Pons (tissue), 1 donor: ENCODE measurements around the gene TYK2.
"Not testable (repeated sequence)": the region's sequence is repeated elsewhere in the genome, so short reads cannot be mapped to it uniquely, and the experiment has no call there.

Experiments
- DNase-seq: peaks from one replicate; pipeline ENCODE4 v3.0.0-alpha.2; 2016; ENCODE audit warnings: low spot score

The TYK2 gene

GRCh38 chr19:10372690-10373089, 7.7 kb downstream of the TYK2 start:
- peak; percentile 56 for DNase-seq

GRCh38 chr19:10368101-10368803, 12.1 kb downstream of the TYK2 start:
- DNase-seq, result no peak

GRCh38 chr19:10366950-10367512, 13.3 kb downstream of the TYK2 start:
- DNase-seq, result not testable (repeated sequence)

GRCh38 chr19:10365518-10365917, 14.9 kb downstream of the TYK2 start:
- DNase-seq, result no peak

- peak; percentile 60 for DNase-seq
Observed at GRCh38 chr19:10364644-10365043, 15.7 kb downstream of the TYK2 start.

GRCh38 chr19:10363789-10364281, 16.5 kb downstream of the TYK2 start:
- no peak for DNase-seq

- no peak for DNase-seq
Observed at GRCh38 chr19:10362259-10362658, 18.1 kb downstream of the TYK2 start.

GRCh38 chr19:10361569-10362011, 18.8 kb downstream of the TYK2 start:
- no peak for DNase-seq

GRCh38 chr19:10356431-10356830, 23.9 kb downstream of the TYK2 start:
- DNase-seq, result no peak

GRCh38 chr19:10353793-10354391, 26.5 kb downstream of the TYK2 start:
- no peak for DNase-seq

- no peak for DNase-seq
Observed at GRCh38 chr19:10352764-10353671, 27.4 kb downstream of the TYK2 start.

GRCh38 chr19:10346509-10346908, 33.9 kb downstream of the TYK2 start:
- DNase-seq, result no peak

GRCh38 chr19:10344780-10345179, 35.6 kb downstream of the TYK2 start:
- no peak for DNase-seq

GRCh38 chr19:10343495-10343894, 36.9 kb downstream of the TYK2 start:
- DNase-seq, result no peak

GRCh38 chr19:10339977-10340376, 40.4 kb downstream of the TYK2 start:
- DNase-seq, result no peak

GRCh38 chr19:10339380-10339960, 40.9 kb downstream of the TYK2 start, which contains the start of gene ICAM3:
Gene ICAM3 (minus strand): TSS chr19:10339624. CDS start chr19:10339614, 10 bp downstream.
- DNase-seq, result no peak

GRCh38 chr19:10338940-10339339, 41.4 kb downstream of the TYK2 start:
- DNase-seq, result no peak

GRCh38 chr19:10336725-10337124, 43.6 kb downstream of the TYK2 start:
- not testable (repeated sequence) for DNase-seq

GRCh38 chr19:10335352-10335985, 44.9 kb downstream of the TYK2 start:
- DNase-seq, result no peak

- peak; percentile 45 for DNase-seq
Observed at GRCh38 chr19:10334588-10335351, 45.6 kb downstream of the TYK2 start.
